ENCODE measurements around the gene SLC4A3. TPM values are rescaled to one million over a fixed set of nuclear protein-coding genes. Genes with fewer than 3 reads are reported as not detected.

The SLC4A3 gene
- polyA plus RNA-seq, 3 donors from 2014 or later, result 0.52 TPM; not detected in 2

DNA sequence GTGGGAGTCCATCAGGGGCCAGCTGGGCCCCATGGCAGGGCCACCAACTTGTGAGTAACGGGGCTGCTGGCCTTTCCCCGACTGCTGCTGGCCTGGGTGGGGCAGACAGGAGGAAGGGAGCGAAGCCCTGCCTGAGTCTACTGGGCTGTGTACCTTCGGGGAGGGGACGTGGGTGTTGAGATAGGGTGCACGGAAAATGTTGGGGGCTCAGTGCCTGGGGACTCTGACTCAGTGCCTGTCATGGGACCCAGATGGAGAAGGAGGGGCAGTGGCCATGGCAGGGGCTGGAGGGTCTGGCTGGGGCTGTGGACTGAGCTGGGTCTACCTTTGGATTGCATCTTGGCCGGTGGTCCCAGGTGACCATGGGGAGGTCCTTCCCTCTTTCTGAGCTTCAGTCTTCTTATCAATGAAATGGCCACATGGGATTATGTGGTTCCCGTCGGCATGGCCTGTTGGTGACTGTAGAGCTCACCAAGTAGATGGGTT is 4.0 kb downstream of the SLC4A3 start:
- no peaks in the 10 kb centered on the region for H3K9me3 Mint-ChIP-seq

DNA sequence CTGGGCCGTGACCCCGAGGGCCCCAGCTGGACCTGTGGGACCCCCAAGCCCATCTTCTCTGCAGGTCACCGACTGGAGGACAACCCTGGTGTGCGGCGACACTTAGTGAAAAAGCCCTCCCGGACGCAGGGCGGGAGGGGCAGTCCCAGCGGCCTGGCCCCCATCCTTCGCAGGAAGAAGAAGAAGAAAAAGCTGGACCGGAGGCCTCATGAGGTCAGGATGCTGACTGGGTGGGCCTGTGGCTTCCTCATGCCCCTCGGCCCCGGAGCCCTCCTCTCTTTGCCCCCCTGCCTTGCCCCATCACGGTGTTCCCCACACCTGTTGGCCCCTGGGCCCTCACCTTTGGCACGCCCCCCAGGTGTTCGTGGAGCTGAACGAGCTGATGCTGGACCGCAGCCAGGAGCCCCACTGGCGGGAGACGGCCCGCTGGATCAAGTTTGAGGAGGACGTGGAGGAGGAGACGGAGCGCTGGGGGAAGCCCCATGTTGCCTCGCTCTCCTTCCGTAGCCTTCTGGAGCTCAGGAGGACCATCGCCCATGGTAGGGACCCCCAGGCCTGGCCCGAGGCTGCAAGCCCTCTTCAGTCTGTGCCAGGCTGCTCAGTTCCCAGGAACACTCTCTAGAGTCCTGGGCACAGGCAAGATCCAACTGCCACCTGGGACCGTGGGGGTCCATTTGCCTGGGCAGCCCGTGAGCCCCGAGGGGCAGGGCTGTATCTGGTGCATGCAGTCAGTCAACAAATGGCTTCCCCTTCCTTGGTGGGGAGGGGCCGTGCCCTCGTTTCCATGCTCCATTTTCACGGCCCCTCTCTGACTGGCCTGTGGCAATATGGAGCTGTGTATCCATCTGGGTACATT is 4.7 kb downstream of the SLC4A3 start:
- Mint-ChIP-seq H3K4me3 (no peak overlapping the region), H3K27ac (no peak overlapping the region), H3K27me3 (ENCODE audit: low read depth in 3 of 3) (peaks cover 2 to 9% (median 6%) of the 10 kb centered on the region in 3 donors), H3K36me3 (no peaks in the 10 kb centered on the region), H3K9me3 (no peaks in the 10 kb centered on the region), H3K4me1 (peaks cover 0 to 1% of the 10 kb centered on the region in 2 donors)
- DNase-seq, result no peak

More for the DNA sequence above, 4.0 kb downstream of the SLC4A3 start:
- Mint-ChIP-seq H3K4me3 (no peak overlapping the region), H3K27ac (no peak overlapping the region), H3K36me3 (no peaks in the 10 kb centered on the region), H3K27me3 (ENCODE audit: low read depth in 3 of 3) (peaks cover 6 to 12% (median 6%) of the 10 kb centered on the region in 3 donors), H3K4me1 (peaks cover 0 to 6% of the 10 kb centered on the region in 2 donors)
- DNase-seq, result no peak

DNA sequence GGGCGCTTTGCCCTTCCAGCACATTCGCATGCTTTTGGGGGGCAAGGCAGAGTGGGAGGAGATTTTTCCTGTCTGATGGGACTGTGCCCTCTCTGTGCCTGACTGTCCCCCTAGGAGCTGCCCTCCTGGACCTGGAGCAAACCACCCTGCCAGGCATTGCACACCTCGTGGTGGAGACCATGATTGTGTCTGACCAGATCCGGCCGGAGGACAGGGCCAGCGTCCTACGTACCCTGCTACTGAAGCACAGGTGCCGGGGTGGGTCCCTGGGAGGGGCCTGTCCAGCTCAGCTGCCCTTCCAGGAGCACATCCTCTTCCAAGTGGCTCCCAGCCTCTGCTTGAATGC is 5.3 kb downstream of the SLC4A3 start:
- Mint-ChIP-seq H3K4me1 (peaks cover 0 to 1% of the 10 kb centered on the region in 2 donors), H3K36me3 (no peaks in the 10 kb centered on the region), H3K4me3 (no peak overlapping the region), H3K27me3 (ENCODE audit: low read depth in 3 of 3) (peaks cover 2 to 10% (median 6%) of the 10 kb centered on the region in 3 donors), H3K9me3 (no peaks in the 10 kb centered on the region), H3K27ac (no peak overlapping the region)
- no peak for DNase-seq

DNA sequence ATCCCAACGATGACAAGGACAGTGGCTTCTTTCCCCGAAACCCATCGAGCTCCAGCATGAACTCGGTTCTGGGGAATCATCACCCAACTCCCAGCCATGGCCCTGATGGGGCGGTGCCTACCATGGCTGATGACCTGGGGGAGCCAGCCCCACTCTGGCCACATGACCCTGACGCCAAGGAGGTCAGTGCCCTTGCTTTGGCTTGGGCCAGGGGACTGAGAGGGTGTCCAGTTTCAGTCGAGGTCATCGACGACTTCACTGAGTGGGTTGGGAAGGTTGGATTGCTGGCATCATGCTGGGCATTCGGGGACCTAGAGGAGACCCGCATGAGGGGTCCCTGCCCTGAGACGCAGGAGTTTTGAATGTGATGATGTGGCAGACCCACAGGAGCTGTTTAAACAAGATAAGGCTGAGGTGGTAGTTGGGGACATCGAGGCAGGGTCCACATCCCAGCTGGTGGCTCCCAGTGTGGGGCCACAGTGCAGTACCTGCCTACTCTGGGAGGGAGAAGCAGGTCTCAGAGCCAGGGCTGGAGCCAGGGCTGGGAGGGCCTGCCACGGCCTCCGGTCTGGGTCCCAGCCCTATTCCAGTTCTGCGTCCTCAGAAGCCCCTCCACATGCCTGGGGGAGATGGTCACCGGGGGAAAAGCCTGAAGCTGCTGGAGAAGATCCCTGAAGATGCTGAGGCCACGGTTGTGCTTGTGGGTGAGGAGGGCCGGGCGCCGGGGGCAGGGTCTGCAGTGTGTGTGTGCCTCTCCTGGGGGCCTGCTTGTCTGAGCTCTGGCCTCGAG is 6.0 kb downstream of the SLC4A3 start:
- no peak for DNase-seq
- Mint-ChIP-seq H3K9me3 (no peaks in the 10 kb centered on the region), H3K4me1 (peaks cover 0 to 2% of the 10 kb centered on the region in 2 donors), H3K4me3 (no peak overlapping the region), H3K27ac (no peak overlapping the region), H3K27me3 (ENCODE audit: low read depth in 3 of 3) (peaks cover 2 to 6% (median 5%) of the 10 kb centered on the region in 3 donors), H3K36me3 (no peaks in the 10 kb centered on the region)

DNA sequence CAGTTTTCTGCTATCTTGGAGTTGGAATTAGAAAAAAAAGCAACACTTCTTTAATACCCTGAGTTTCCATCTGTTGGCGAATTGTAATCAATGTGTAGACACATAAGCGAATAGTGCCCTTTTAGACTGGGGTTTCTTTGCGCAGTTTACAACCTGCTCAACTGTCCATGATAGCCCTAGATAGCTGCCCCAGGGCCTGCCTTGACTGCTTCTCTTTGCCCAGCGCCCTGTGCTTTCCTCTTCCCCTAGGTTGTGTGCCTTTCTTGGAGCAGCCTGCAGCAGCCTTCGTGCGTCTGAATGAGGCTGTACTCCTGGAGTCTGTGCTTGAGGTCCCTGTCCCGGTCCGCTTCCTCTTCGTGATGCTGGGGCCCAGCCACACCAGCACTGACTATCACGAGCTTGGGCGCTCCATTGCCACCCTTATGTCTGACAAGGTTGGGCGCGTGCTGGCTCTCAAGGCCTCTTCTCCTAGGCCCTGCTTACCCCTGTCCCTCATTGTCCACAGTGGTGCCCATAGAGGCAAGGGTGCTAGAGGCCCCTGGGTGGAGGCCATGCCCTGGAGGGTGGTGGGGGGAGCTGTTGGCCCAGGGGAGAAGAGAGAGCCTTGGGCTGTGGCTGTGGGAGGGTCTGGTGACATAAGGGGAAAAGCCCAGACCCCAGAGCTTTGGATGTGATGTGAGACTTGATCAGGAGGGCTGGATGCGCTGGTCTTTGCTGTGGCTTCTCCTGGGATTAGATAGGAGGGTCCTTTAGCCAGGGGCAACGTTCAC is 6.9 kb downstream of the SLC4A3 start:
- Mint-ChIP-seq H3K4me3 (no peak overlapping the region), H3K4me1 (peaks cover 8 to 9% of the 10 kb centered on the region in 2 donors), H3K36me3 (no peaks in the 10 kb centered on the region), H3K9me3 (no peaks in the 10 kb centered on the region), H3K27me3 (ENCODE audit: low read depth in 3 of 3) (peaks cover 2 to 6% (median 2%) of the 10 kb centered on the region in 3 donors), H3K27ac (no peak overlapping the region)
- no peak for DNase-seq

DNA sequence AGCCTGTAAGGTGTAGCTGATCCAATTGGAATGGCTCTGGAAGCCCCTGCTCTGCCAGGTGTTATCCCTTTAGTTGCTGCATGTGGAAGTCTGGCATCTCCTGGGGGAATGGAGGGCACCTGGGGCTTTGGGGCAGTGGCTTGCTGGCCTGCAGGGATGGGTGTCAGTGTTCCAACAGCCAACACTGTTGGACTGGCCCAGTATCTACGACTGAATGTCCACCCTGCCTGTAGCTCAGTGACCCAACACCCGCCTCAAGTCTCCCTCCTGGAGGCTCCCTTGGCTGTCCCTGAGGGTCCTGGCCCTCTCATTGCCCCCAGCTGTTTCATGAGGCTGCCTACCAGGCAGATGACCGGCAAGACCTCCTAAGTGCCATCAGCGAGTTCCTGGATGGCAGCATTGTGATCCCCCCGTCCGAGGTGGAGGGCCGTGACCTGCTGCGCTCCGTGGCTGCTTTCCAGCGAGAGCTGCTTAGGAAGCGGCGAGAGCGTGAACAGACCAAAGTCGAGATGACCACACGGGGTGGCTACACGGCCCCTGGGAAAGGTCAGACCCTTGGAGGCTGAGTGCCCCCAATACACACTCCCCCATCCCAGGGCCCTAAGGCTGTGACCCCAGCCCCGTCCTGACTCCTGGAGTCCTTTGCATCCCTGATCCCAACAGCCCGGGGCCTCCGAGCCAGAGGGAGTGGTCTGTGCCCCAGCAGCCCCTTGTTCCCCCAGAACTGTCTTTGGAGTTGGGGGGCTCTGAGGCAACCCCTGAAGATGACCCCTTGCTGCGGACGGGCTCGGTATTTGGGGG is 7.7 kb downstream of the SLC4A3 start:
- peaks cover 2 to 8% (median 2%) of the 10 kb centered on the region in 3 donors for H3K27me3 Mint-ChIP-seq (ENCODE audit: low read depth in 3 of 3)
- no peak for DNase-seq

DNA sequence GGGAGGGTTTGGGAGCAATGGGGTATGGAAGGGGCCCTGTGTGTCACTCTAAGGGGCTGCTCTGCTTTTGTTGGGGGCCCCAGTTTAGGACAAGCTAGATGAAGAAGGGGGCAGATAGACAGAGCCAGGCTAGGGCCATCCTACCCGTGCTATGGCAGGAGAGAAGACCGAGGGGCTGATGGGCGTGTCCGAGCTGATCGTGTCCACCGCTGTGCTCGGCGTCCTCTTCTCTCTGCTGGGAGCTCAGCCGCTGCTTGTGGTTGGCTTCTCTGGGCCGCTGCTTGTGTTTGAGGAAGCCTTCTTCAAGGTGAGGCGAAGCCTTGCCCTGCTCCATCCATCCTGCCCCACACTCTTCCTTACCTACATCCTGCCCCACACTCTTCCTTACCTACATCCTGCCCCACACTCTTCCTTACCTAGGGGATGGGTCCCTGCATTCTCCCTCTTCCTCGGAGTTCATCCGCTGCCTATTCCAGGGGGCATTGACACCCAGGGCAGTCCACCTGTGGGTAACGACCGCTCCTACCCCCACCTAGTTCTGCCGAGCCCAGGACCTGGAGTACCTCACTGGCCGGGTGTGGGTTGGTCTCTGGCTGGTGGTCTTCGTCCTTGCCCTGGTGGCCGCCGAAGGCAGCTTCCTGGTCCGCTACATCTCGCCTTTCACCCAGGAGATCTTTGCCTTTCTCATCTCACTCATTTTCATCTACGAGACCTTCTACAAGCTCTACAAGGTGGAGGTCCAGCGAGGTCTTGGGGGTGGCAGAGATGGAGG is 8.9 kb downstream of the SLC4A3 start:
- no peak for DNase-seq
- Mint-ChIP-seq H3K36me3 (no peaks in the 10 kb centered on the region), H3K9me3 (no peaks in the 10 kb centered on the region), H3K4me3 (no peak overlapping the region), H3K27me3 (ENCODE audit: low read depth in 3 of 3) (peaks cover 2 to 6% (median 3%) of the 10 kb centered on the region in 3 donors), H3K4me1 (peaks cover 8 to 10% of the 10 kb centered on the region in 2 donors), H3K27ac (no peak overlapping the region)

More for the DNA sequence above, 7.7 kb downstream of the SLC4A3 start:
- H3K4me1 Mint-ChIP-seq, result peaks cover 8 to 10% of the 10 kb centered on the region in 2 donors
- H3K27ac Mint-ChIP-seq, result no peak overlapping the region
- no peaks in the 10 kb centered on the region for H3K9me3 Mint-ChIP-seq
- no peaks in the 10 kb centered on the region for H3K36me3 Mint-ChIP-seq
- no peak overlapping the region for H3K4me3 Mint-ChIP-seq

DNA sequence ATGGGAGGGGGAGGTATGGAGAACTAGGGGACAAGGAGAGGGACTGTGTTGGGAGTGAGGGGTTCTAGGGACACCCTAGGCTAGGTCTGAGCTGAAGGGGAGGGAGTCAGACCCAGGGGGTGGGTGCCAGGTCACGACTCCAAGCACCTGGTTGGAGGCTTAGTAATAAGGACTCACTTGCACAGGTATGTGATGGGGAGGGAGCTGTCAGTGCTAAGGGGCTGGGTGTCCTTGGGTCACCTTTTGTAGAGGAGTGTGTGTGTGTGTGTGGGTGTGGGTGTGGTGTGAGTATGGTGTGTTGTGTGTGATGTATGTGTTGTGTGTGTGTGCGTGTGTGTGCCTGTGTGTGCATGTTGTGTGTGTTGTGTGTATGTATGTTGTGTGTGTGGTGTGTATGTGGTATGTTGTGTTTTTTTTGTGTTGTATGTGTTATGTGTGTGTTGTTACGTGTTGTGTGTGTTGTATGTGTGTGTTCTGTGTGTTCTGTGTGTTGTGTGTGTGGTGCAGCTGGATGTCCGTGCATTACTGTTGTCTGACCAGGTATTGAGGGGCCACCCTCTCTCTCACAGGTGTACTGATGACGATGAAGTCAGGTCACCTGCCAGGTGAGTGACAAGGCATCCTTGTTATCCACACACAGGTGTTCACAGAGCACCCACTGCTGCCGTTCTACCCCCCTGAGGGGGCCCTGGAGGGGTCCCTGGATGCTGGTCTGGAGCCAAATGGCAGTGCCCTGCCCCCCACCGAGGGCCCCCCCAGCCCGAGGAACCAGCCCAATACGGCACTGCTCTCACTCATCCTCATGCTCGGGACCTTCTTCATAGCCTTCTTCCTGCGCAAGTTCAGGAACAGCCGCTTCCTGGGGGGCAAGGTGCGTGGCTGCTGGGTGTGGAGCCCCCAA is 9.8 kb downstream of the SLC4A3 start:
- DNase-seq, result no peak
- H3K36me3 Mint-ChIP-seq, result no peaks in the 10 kb centered on the region
- no peak overlapping the region for H3K4me3 Mint-ChIP-seq
- H3K9me3 Mint-ChIP-seq, result no peaks in the 10 kb centered on the region
- H3K27me3 Mint-ChIP-seq (ENCODE audit: low read depth in 3 of 3), result peaks cover 2 to 6% (median 4%) of the 10 kb centered on the region in 3 donors
- peaks cover 10 to 11% of the 10 kb centered on the region in 2 donors for H3K4me1 Mint-ChIP-seq
- no peak overlapping the region for H3K27ac Mint-ChIP-seq

DNA sequence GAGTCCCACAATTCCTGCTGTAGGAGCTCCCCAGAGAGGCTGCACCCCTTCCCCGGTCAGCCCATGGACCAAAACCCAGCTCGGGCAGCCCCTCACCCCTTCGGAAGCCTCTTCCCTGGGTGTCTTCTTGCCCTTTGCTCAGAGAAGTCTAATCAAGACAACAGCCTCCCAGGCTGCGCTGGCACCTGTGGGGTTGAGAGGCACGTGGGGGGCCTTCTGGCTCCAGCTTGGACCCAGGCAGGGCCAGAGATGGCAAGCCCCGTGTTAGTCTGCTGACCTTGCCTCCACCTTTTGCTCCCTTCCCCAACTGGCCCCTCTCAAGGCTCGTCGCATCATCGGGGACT is 10.4 kb downstream of the SLC4A3 start:
- H3K4me3 Mint-ChIP-seq, result no peak overlapping the region
- no peak overlapping the region for H3K27ac Mint-ChIP-seq

DNA sequence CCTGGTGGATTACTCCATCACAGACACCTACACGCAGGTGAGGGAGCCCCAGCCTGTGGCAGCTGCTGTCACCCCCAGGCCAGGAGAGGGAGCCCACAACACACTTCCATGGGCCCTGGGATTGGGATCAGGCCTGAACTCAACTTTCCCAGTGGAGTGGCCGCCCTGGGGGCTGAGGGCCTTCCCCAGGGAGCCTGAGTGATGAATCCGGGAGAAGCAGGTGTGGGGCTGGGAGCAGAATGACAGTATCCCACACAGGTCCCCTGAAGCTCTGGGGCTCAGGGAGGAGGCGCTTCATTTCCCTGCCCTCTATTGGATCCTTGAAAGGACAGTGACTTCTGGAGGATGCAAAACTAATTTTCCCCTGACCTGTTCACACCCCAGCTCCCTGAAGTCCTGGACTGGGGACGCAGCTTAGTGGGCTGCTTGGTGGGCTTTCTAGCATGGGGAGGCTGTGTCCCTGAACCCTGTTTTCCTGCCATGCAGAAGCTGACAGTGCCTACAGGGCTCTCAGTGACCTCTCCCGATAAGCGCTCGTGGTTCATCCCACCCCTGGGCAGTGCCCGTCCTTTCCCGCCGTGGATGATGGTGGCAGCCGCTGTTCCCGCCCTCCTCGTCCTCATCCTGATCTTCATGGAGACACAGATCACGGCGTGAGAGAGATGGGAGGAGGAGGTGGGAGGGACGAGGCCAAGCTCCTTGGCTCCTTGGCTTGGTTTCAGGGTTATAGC is 11.0 kb downstream of the SLC4A3 start:
- Mint-ChIP-seq H3K9me3 (no peaks in the 10 kb centered on the region), H3K4me1 (peaks cover 14% of the 10 kb centered on the region in 2 donors), H3K27ac (no peak overlapping the region), H3K4me3 (no peak overlapping the region), H3K36me3 (no peaks in the 10 kb centered on the region), H3K27me3 (ENCODE audit: low read depth in 3 of 3) (peaks cover 3 to 10% (median 8%) of the 10 kb centered on the region in 3 donors)
- no peak for DNase-seq

More for the DNA sequence above, 10.4 kb downstream of the SLC4A3 start:
- no peaks in the 10 kb centered on the region for H3K36me3 Mint-ChIP-seq
- no peak for DNase-seq
- no peaks in the 10 kb centered on the region for H3K9me3 Mint-ChIP-seq
- H3K27me3 Mint-ChIP-seq (ENCODE audit: low read depth in 3 of 3), result peaks cover 4 to 9% (median 7%) of the 10 kb centered on the region in 3 donors
- peaks cover 14% of the 10 kb centered on the region in 2 donors for H3K4me1 Mint-ChIP-seq

All from immature natural killer cell (primary cell).